ENCODE measurements around the gene ITFG2. TPM values are rescaled to one million over a fixed set of nuclear protein-coding genes. Genes with fewer than 3 reads are reported as not detected.
"Not testable (repeated sequence)": the region's sequence is repeated elsewhere in the genome, so short reads cannot be mapped to it uniquely, and the experiment has no call there.

ITFG2 gene
- polyA plus RNA-seq, 6 donors from 2014 or later: 66.7 to 108 (median 74.7) TPM

DNA sequence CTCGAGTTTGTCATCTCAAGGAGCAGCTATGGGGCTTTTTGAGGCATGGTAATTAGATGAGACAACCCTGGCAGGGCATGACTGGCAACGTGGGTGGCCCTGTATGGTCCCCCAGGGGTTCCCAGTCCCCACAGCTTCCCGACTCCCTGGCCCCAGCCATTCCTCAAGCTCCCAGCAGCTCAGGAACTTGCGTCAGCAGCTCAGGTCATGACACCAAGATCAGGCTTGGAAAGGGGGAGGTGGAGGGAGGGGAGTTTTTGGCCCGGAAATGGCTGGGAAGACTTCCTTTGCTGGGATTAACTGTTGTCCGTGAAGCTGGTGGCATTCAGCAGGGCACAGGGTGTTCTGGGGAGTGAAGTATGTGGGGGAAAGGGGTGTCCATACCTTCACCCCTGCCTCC, 32.8 kb downstream of the ITFG2 start:
- Mint-ChIP-seq H3K36me3 (peaks cover 0 to 23% of the 10 kb centered on the region in 2 donors), H3K9me3 (no peaks in the 10 kb centered on the region), H3K27me3 (no peaks in the 10 kb centered on the region), H3K4me3 (no peak overlapping the region), H3K27ac (no peak overlapping the region), H3K4me1 (peaks cover 0 to 4% (median 0%) of the 10 kb centered on the region in 3 donors)
- ATAC-seq (ENCODE audit: low read depth in 2 of 2): no peak
- DNase-seq: no peak

DNA sequence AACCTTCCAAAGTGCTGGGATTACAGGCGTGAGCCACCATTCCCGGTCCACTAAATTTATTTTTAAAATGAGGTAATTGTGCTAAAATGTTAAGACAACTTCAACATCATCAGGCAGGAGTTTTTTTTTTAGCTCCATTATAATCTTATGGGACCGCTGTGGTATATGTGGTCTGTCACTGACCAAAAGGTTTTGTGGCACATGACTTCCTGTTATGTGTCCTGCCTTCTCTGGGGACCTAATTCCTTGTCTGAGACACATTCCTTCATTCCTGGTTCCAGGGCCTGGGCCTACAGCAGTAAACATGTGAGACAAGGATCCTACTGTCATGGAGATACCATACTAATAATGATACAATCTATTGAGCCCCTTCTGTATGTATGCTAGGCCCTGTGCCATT, 39.5 kb downstream of the ITFG2 start:
- H3K36me3 Mint-ChIP-seq: peaks cover 0 to 23% of the 10 kb centered on the region in 2 donors
- H3K9me3 Mint-ChIP-seq: no peaks in the 10 kb centered on the region
- ATAC-seq (ENCODE audit: low read depth in 2 of 2) (no peak), DNase-seq (no peak)
- peaks cover 0 to 4% (median 4%) of the 10 kb centered on the region in 3 donors for H3K4me1 Mint-ChIP-seq
- H3K27ac Mint-ChIP-seq: peak overlapping the region in 1 of 6 donors; percentile 54
- H3K27me3 Mint-ChIP-seq: no peaks in the 10 kb centered on the region
- no peak overlapping the region for H3K4me3 Mint-ChIP-seq

DNA sequence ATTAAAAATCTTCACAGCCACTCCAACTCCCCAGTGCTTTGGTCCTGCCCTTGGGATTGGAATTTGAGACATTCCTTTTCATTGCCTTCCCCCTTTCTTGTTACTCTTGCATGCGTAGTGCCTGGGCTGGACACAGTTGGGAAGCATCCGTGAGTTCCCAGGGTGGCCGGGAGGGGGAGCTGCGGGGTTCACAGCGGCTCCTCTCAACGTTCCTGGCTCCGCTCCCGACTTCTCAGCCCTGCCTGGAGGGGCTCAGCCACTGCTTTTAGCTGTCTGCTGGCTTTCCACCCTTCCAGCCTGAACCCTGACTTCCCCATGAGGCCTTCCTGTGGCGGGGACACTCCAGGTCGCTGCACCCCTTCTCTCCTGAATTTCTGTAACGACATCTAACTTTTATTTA, 41.2 kb downstream of the ITFG2 start:
- Mint-ChIP-seq H3K36me3 (peaks cover 0 to 9% of the 10 kb centered on the region in 2 donors), H3K27ac (no peak overlapping the region), H3K9me3 (no peaks in the 10 kb centered on the region), H3K4me1 (peaks cover 0 to 4% (median 4%) of the 10 kb centered on the region in 3 donors), H3K27me3 (no peaks in the 10 kb centered on the region), H3K4me3 (no peak overlapping the region)
- DNase-seq (peak; percentile 12), ATAC-seq (ENCODE audit: low read depth in 2 of 2) (peak; percentile 32 to 39)

DNA sequence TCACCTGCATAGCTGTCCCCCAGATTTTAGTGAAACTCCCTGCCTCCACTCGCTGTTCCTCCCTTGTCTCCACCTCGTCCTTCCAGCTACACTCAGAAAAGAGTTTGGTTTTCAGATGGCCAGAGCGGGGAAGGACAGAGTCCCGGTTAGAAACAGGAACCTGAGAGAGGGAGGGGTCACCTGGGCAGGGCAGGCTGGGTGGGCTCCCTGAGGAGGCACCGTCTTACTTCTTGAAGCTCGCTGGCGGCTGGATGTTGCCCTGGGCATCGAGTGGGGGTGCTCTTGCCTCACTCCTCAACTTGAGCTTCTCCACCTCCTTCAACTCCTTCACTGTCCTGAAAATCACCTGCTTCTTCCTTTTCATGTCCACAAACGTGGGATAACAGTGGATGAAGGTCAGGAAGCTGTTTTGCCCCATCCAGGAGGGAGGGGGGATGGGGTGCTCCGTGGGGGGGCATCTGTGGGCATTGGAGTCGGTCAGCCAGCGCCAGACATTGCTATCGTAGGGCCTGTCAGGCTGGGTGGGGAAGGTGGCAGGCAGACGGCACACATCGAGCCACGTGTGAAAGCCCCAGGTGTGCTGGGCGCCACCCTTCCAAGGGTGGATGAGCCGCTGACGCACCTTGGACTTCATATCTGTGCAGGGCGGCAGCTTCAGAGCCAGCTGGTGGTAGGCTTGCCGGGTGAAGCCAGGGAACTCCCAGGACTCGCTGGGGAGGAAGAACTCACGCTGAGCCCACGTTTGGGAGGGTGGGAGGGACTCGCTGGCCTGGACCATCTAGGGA, 42.4 kb downstream of the ITFG2 start:
- no peaks in the 10 kb centered on the region for H3K27me3 Mint-ChIP-seq
- H3K4me1 Mint-ChIP-seq: peaks cover 0 to 4% (median 4%) of the 10 kb centered on the region in 3 donors
- no peaks in the 10 kb centered on the region for H3K36me3 Mint-ChIP-seq
- no peaks in the 10 kb centered on the region for H3K9me3 Mint-ChIP-seq
- no peak for DNase-seq
- ATAC-seq (ENCODE audit: low read depth in 2 of 2): no peak
- H3K27ac Mint-ChIP-seq: peak overlapping the region in 1 of 6 donors; percentile 37
- no peak overlapping the region for H3K4me3 Mint-ChIP-seq

DNA sequence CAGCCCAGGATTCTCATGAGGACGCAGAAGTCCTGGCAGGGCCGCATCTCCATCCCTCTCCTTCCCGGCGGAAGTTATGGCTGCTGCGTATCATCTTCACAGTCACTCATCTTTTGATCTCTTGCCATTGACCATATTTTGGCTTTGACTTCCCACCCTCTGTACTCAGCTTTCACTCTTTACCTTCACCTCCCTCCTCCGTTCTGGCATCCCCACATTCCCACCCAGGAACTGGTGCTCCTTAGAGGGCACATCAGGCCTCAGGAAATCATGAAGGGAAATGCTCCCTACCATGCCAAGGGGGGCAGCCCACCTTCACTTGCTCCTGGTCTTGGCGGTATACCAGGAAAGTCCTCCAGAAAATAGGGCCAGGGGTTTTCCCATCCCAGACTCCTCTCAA, 43.1 kb downstream of the ITFG2 start:
- Mint-ChIP-seq H3K27me3 (no peaks in the 10 kb centered on the region), H3K27ac (peak overlapping the region in 1 of 6 donors; percentile 70), H3K4me3 (no peak overlapping the region), H3K36me3 (no peaks in the 10 kb centered on the region), H3K4me1 (peaks cover 0 to 4% (median 4%) of the 10 kb centered on the region in 3 donors), H3K9me3 (no peaks in the 10 kb centered on the region)
- DNase-seq (no peak), ATAC-seq (ENCODE audit: low read depth in 2 of 2) (no peak)

DNA sequence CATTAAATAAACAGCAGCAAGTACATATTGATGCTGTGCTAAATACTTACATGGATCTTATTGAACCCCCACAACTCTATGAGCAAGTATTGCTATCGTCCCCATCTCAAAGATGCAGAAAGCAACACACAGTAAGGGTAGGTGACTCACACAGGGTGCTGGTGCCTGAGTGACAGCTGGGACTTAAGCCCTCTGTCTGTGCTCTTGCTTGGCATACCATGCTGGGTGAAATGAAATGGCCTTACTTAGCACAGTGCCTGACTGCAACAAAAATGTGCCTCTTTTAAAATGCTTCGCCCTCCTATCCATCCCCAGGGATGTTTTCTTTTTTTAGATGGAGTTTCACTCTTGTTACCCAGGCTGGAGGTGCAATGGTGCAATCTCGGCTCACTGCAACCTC, 43.6 kb downstream of the ITFG2 start:
- DNase-seq (no peak), ATAC-seq (ENCODE audit: low read depth in 2 of 2) (no peak)
- Mint-ChIP-seq H3K27ac (peak overlapping the region in 2 of 6 donors; percentile 61 to 70), H3K27me3 (no peaks in the 10 kb centered on the region), H3K4me3 (no peak overlapping the region), H3K36me3 (no peaks in the 10 kb centered on the region), H3K9me3 (no peaks in the 10 kb centered on the region), H3K4me1 (peaks cover 0 to 4% (median 4%) of the 10 kb centered on the region in 3 donors)

DNA sequence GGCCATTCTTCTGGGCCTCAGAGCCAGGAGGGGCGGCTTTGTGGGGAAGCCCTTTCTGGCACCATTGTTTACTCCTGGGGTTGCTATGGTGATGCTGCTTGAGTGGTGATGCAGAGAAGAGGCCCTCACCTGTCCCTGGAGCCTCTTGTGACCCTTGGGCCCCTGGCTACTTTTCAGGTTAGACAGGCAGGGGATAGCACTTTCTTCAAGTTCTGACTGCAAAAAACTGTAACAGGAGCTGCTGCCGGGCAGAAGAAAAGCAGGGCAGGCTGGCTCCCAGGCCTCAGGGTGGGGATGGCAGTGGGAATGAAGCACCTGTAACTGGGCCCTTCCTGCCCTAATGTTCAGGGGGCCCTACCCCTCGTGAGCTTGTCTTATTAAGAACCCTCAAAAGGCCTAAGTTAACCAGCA, 44.6 kb downstream of the ITFG2 start, which contains the start of gene TEX52:
TSS of gene TEX52 (minus strand) at position 19 of the 411 bp plus-strand sequence. CDS start at position 6, 13 bp downstream.
- DNase-seq (no peak), ATAC-seq (ENCODE audit: low read depth in 2 of 2) (no peak)
- Mint-ChIP-seq H3K4me1 (peaks cover 0 to 4% (median 4%) of the 10 kb centered on the region in 3 donors), H3K36me3 (no peaks in the 10 kb centered on the region), H3K4me3 (no peak within 1 kb of the TSS), H3K27me3 (no peaks in the 10 kb centered on the region), H3K27ac (peak within 1 kb of the TSS in 2 of 6 donors; percentile 61 to 70), H3K9me3 (no peaks in the 10 kb centered on the region)

DNA sequence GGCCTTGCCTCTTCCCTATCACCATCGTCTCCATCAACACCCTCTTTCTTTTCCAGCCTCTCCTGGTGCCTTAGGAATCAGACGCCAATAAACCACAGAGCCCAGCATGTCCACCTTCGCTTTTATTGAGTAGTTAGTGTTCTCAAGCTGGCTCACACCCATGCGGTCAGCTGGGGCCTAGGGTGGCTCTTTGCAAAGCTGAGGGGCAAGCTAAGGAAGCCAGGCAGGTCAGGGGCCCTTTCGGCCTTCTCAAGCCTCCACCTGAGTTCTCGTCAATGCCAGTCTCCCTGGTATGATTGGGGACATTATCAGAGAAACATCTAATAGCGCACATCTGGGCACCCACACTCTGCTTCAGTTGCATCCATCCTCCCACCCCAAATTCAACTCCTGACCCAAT, 45.1 kb downstream of the ITFG2 start:
- Mint-ChIP-seq H3K36me3 (no peaks in the 10 kb centered on the region), H3K27me3 (no peaks in the 10 kb centered on the region), H3K4me1 (peaks cover 0 to 4% (median 4%) of the 10 kb centered on the region in 3 donors), H3K4me3 (no peak overlapping the region), H3K27ac (no peak overlapping the region), H3K9me3 (no peaks in the 10 kb centered on the region)
- DNase-seq (no peak), ATAC-seq (ENCODE audit: low read depth in 2 of 2) (no peak)

DNA sequence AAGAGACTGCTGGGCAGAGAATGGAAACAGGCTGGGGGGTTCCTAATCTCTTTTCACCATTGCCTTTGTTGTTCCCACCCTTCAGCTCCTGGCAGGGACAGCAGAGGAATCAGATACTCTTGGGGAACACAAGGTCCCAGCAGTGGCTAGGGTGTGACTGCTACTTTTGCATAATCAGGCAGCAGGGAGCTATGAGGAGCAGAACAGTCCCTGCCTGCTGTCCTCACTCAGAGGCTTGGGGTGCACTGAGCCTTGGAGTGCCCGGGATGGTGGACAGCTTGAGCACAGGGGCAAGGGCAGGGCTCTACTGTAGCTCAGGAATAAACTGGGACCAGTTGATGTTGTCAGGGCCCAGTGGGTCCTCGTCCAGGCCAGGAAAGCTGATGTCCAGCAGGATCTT, 45.9 kb downstream of the ITFG2 start:
- ATAC-seq (ENCODE audit: low read depth in 2 of 2) (no peak), DNase-seq (no peak)
- Mint-ChIP-seq H3K4me1 (peaks cover 0 to 4% (median 4%) of the 10 kb centered on the region in 3 donors), H3K4me3 (no peak overlapping the region), H3K9me3 (no peaks in the 10 kb centered on the region), H3K27ac (no peak overlapping the region), H3K36me3 (no peaks in the 10 kb centered on the region), H3K27me3 (no peaks in the 10 kb centered on the region)

DNA sequence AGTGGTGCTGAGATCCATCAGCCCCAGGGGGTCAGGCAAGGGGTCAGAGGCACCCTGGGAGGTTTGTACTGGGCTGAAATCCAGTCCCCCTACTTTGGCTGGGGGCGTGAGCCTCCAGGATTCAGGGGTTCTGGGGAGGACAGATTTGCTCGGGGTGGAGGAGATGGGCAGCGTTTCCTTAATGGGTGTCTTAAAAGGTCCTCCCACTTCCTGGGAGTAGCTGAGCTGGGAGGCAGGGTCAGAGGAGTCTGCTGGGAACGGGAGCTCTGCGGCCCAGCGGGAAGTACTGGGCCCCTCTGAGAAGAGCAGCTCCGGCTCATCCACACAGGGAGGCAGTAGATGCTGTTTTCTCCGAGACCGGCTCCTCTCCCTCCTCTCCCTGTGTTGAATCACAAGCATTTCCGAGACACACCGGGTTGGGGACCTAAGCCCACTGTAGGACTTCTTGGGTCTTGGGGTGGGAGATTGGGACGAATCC, 46.5 kb downstream of the ITFG2 start:
- no peaks in the 10 kb centered on the region for H3K9me3 Mint-ChIP-seq
- no peaks in the 10 kb centered on the region for H3K27me3 Mint-ChIP-seq
- ATAC-seq (ENCODE audit: low read depth in 2 of 2): no peak
- DNase-seq: no peak
- H3K36me3 Mint-ChIP-seq: no peaks in the 10 kb centered on the region
- peaks cover 0 to 4% (median 0%) of the 10 kb centered on the region in 3 donors for H3K4me1 Mint-ChIP-seq
- peak overlapping the region in 1 of 6 donors; percentile 14 for H3K27ac Mint-ChIP-seq
- no peak overlapping the region for H3K4me3 Mint-ChIP-seq

DNA sequence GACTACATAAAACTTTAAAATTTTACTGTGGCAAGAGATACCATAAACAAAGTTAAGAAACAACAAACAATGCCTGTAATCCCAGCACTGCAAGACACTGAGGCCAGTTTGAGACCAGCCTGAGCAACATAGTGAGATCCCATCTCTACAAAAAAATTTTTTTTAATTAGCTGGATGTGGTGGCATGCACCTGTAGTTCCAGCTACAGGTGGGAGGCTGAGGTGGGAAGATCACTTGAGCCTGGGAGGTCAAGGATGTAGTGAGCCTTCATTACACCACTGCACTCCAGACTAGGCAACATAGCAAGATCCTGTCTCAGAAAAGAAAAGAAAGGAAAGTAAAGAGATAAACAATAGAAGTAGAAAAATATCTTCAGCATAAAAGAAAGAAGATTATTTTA, 47.7 kb downstream of the ITFG2 start:
- Mint-ChIP-seq H3K27ac (peak overlapping the region in 1 of 6 donors; percentile 81), H3K4me1 (peaks cover 0 to 4% (median 0%) of the 10 kb centered on the region in 3 donors), H3K4me3 (no peak overlapping the region), H3K9me3 (no peaks in the 10 kb centered on the region), H3K36me3 (no peaks in the 10 kb centered on the region), H3K27me3 (no peaks in the 10 kb centered on the region)
- no peak for ATAC-seq (ENCODE audit: low read depth in 2 of 2)
- DNase-seq: no peak

DNA sequence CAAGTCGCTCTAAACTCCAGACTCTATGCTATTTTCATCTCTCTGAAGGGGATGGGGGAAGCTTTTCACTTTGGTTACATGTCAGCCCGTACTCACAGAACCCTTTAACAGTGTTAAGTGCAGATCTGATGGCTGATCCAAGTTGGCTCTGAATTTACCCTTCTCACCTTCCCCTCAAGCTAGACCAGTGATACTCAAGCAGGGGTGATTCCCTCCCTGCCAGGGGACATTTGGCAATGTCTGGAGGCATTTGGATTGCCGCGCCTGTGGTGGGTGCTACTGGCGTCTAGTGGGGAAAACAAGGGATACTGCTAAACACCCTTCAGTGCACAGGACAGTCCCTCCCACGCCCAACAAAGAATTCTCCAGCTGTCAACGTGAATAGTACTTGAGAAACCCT, 50.4 kb downstream of the ITFG2 start:
- no peaks in the 10 kb centered on the region for H3K27me3 Mint-ChIP-seq
- H3K27ac Mint-ChIP-seq: no peak overlapping the region
- no peak overlapping the region for H3K4me3 Mint-ChIP-seq
- DNase-seq (no peak), ATAC-seq (ENCODE audit: low read depth in 2 of 2) (no peak)
- H3K9me3 Mint-ChIP-seq: no peaks in the 10 kb centered on the region
- H3K4me1 Mint-ChIP-seq: no peaks in the 10 kb centered on the region
- no peaks in the 10 kb centered on the region for H3K36me3 Mint-ChIP-seq

DNA sequence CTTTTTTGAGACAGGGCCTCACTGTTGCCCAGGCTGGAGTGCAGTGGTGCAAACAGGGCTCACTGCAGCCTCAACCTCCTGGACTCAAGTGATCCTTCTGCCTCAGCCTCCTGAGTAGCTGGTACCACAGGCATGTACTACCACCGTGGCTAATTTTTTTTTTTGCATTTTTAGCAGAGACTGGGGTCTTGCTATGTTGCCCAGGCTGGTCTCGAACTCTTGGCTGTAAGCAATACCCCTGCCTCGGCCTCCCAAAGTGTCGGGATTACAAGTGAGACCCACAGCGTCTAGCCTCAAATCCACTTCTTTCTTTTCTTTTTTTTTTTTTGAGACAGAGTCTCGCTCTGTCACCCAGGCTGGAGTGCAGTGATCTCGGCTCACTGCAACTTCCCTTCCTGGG, 50.9 kb downstream of the ITFG2 start:
- not testable (repeated sequence) for H3K9me3 Mint-ChIP-seq; H3K27me3 Mint-ChIP-seq; ATAC-seq (ENCODE audit: low read depth in 2 of 2); DNase-seq; H3K4me1 Mint-ChIP-seq; H3K4me3 Mint-ChIP-seq; H3K36me3 Mint-ChIP-seq
- peak overlapping the region in 1 of 6 donors; percentile 78 for H3K27ac Mint-ChIP-seq

DNA sequence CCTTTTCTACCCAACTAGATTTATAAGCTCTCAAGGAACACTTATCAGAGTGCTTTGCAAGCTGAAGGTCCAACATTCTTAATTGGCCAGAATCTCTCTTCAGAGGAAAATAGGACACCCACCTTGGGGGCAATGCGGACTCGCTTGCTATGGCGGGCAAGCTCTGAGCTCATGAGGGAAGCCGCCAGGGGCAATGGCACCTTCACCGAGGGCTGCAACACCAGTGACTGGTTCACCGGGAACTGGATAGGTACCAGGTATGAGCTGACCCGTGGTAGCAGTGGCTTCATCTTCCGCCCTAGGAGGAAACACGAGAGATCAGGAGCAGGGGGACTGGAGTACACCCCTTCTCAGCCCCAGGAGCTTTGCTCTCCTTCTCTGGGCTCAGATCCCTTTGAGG, 51.7 kb downstream of the ITFG2 start:
- H3K4me3 Mint-ChIP-seq: no peak overlapping the region
- H3K36me3 Mint-ChIP-seq: no peaks in the 10 kb centered on the region
- peak overlapping the region in 2 of 6 donors; percentile 3 to 93 for H3K27ac Mint-ChIP-seq
- no peak for ATAC-seq (ENCODE audit: low read depth in 2 of 2)
- H3K27me3 Mint-ChIP-seq: no peaks in the 10 kb centered on the region
- no peaks in the 10 kb centered on the region for H3K4me1 Mint-ChIP-seq
- no peaks in the 10 kb centered on the region for H3K9me3 Mint-ChIP-seq
- no peak for DNase-seq
